H1 (cell line): ENCODE data around the gene C10orf95. TPM values are rescaled to one million over a fixed set of nuclear protein-coding genes. Genes with fewer than 3 reads are reported as not detected.

Experiments
- ATF2 ChIP-seq: IDR thresholded peaks from 2 replicates; pipeline ENCODE4 v1.6.1; 2012; ENCODE audit warnings: low read length, inconsistent platforms
- CREB1 ChIP-seq: IDR thresholded peaks from 2 replicates; pipeline ENCODE4 v1.6.1; 2012; ENCODE audit warnings: inconsistent platforms
- EP300 ChIP-seq, 2 experiments: IDR thresholded peaks; 1 replicate in 1 of 2; 2 replicates in 1 of 2; pipeline ENCODE4 v1.6.1; 2011 to 2012; ENCODE audit warnings: low read depth in 2 of 2, low read length in 2 of 2, mild to moderate bottlenecking in 2 of 2, borderline replicate concordance in 1 of 2, inconsistent platforms in 1 of 2, moderate library complexity in 1 of 2
- HDAC2 ChIP-seq, 2 experiments: fragments of 300-600 bp in 1 of 2; sonication (generic) in 1 of 2; IDR thresholded peaks; 2 replicates each; pipeline ENCODE4 v1.6.1; 2011 to 2012; ENCODE audit warnings: low read depth in 2 of 2, low read length in 2 of 2, mild to moderate bottlenecking in 2 of 2, moderate library complexity in 2 of 2, borderline replicate concordance in 1 of 2, inconsistent platforms in 1 of 2
- PHF8 ChIP-seq: fragments of 200-600 bp; sonication (generic); conservative IDR thresholded peaks from 2 replicates; pipeline ENCODE4 v1.7.1; 2012; ENCODE audit warnings: low read depth, mild to moderate bottlenecking, inconsistent platforms, low read length, moderate library complexity
- RAD21 ChIP-seq, 2 experiments: IDR thresholded peaks in 1 of 2; conservative IDR thresholded peaks in 1 of 2; 2 replicates each; pipeline ENCODE4 v1.6.1; 2011; ENCODE audit warnings: low read depth in 2 of 2, low read length in 2 of 2, improper control_type of control experiment in 1 of 2, inconsistent platforms in 1 of 2, mild to moderate bottlenecking in 1 of 2, moderate library complexity in 1 of 2
- TBP ChIP-seq: IDR thresholded peaks from 2 replicates; pipeline ENCODE4 v1.6.1; 2011; ENCODE audit warnings: low read depth, low read length, improper control_type of control experiment
- polyA plus RNA-seq, 7 experiments: library from polyadenylated mRNA; depleted of rRNA in 3 of 7; stranded (reverse) in 5 of 7; unstranded in 2 of 7; fragments of >200 nt in 5 of 7; fragments of 200-250 nt in 2 of 7; gene quantifications; 1 replicate in 5 of 7; 2 replicates in 1 of 7; 4 replicates in 1 of 7; pipeline versions ENCODE4 v1.2.1 to v1.2.3, GENCODE V29; 2011 to 2013; ENCODE audit warnings: missing spikeins in 2 of 7, mixed read lengths in 2 of 7
- total RNA-seq: library from RNA; stranded (reverse); fragmentation: NEBNext Ultra II Directional; extraction: Animal tissue kit (Norgen Biotek cat#: 25700); gene quantifications from 2 replicates; pipeline ENCODE4 v1.2.1, GENCODE V29; 2021

The C10orf95 gene
- total and polyA plus RNA-seq, 2 of the 8 experiments (the other 6 are each of a cell fraction or from before 2014, with no cell fraction given), result 0.34 to 0.48 TPM

DNA sequence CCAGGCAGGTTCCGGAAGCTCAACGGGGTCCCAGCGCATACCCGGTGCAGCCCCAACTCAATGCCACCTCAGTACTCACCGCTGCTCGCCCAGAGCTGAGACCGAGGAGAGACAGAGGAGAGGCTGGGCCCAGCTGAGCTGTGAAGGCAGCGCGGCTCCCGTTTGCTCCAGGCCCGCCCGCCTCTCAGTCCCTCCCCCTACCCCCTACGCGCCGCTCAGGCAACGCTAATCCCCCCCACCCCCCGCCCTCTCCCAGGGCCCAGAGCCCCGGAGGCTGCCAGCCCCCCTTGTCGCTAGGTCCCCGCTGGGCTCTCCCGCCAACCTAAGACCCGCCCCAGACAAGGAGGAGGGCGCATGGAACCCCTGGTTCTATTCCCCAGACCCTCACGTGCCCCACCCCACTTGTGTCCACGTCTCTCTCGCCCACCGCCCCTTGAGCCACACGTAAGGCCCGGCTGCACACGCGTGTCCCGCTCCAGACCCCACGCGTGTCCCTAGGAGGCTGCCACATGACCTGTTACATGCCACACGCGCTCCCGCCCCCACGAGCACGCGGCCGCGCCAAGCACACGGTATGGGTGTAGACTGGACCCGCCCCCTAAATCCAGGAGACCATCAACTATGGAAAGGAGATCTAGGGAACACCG, 32.6 kb downstream of the C10orf95 start, which contains the start of gene PSD (continued):
- TF ChIP-seq EP300 (IDR thresholded peaks at IDR 0.05; ENCODE audit: borderline replicate concordance in 1 of 2, low read depth in 2 of 2, low read length in 2 of 2), result no peak
- no peak for TF ChIP-seq RAD21 (IDR thresholded peaks at IDR 0.05 in 1 of 2, conservative IDR thresholded peaks at IDR 0.05 in 1 of 2; ENCODE audit: low read depth in 2 of 2, low read length in 2 of 2)
- TF ChIP-seq ATF2, result 0 out of 2 replicates have a peak, but pooled peaks have one; percentile 15
- peak; percentile 25; the same call in 1 of the 2 replicates for TF ChIP-seq CREB1
- TF ChIP-seq HDAC2 (IDR thresholded peaks at IDR 0.05; ENCODE audit: borderline replicate concordance in 1 of 2, low read depth in 2 of 2, low read length in 2 of 2), result peak; percentile 29 to 84; a peak in 1 of 4 replicates
- TF ChIP-seq TBP, result peak; percentile 44; the same call in 1 of the 2 replicates
- no peak for TF ChIP-seq PHF8
